A673 (cell line): ENCODE results near the gene TXNL4B. TPM values are rescaled to one million over a fixed set of nuclear protein-coding genes. Genes with fewer than 3 reads are reported as not detected.

Experiments
- BruUV-seq: library from RNA; stranded (reverse); fragments of 400-500 nt; replicated peaks from 2 replicates; lab custom pipeline; 2021; lab: Mats Ljungman, UMichigan
- CTCF ChIA-PET: fragments of 300-600 bp; sonication (Branson Sonifier 250); formaldehyde crosslinking; loops from one replicate; lab custom pipeline; 2022; ENCODE audit warnings: antibody characterized with exemption; lab: Charles Lee
- POLR2A ChIA-PET: fragments of 300-600 bp; sonication (Branson Sonifier 250); formaldehyde crosslinking; loops from one replicate; lab custom pipeline; 2022; ENCODE audit warnings: antibody characterized with exemption; ENCODE audit not compliant: low non-redundant PET; lab: Charles Lee
- DNase-seq: peaks from one replicate; pipeline ENCODE4 v3.0.0-alpha.2; 2015; ENCODE audit warnings: low spot score
- H3K27ac ChIP-seq: fragments of 200-600 bp; sonication (generic); 2 replicates; pipeline ENCODE4 v1.5.1; 2016; ENCODE audit warnings: mixed run types, low read depth, mild to moderate bottlenecking, mixed read lengths, antibody characterized with exemption, low read length; ENCODE audit not compliant: poor library complexity, severe bottlenecking
- H3K27me3 ChIP-seq: fragments of 200-600 bp; sonication (generic); replicated peaks from 2 replicates; pipeline ENCODE4 v1.6.1; 2017; ENCODE audit warnings: mixed run types, low read depth, mild to moderate bottlenecking, mixed read lengths, antibody characterized with exemption, low read length; ENCODE audit not compliant: insufficient read depth, poor library complexity
- H3K36me3 ChIP-seq: fragments of 200-600 bp; sonication (generic); 2 replicates; pipeline ENCODE4 v1.6.1; 2016; ENCODE audit warnings: mixed run types, mild to moderate bottlenecking, mixed read lengths, antibody characterized with exemption, low read length; ENCODE audit not compliant: insufficient read depth, poor library complexity, severe bottlenecking
- H3K4me1 ChIP-seq: fragments of 200-600 bp; sonication (generic); 2 replicates; pipeline ENCODE4 v1.6.1; 2017; ENCODE audit warnings: mixed run types, mild to moderate bottlenecking, mixed read lengths, antibody characterized with exemption, low read length; ENCODE audit not compliant: insufficient read depth, poor library complexity, severe bottlenecking
- H3K4me3 ChIP-seq: fragments of 200-600 bp; sonication (generic); 2 replicates; pipeline ENCODE4 v1.5.1; 2016; ENCODE audit warnings: low read depth, mixed run types, mild to moderate bottlenecking, mixed read lengths, low read length; ENCODE audit not compliant: poor library complexity, severe bottlenecking
- H3K9me3 ChIP-seq: fragments of 200-600 bp; sonication (generic); 2 replicates; pipeline ENCODE4 v1.6.1; 2016; ENCODE audit warnings: mixed run types, low read depth, mild to moderate bottlenecking, mixed read lengths, antibody characterized with exemption, low read length; ENCODE audit not compliant: poor library complexity, severe bottlenecking
- CTCF ChIP-seq: fragments of 300-800, 200-600 bp; sonication (generic); conservative IDR thresholded peaks from 2 replicates; pipeline ENCODE4 v1.5.1; 2017; ENCODE audit warnings: low read depth, mild to moderate bottlenecking, antibody characterized with exemption, low read length, moderate library complexity, mixed read lengths
- EZH2 ChIP-seq: fragments of 200-600 bp; sonication (generic); IDR thresholded peaks from 2 replicates; pipeline ENCODE4 v1.6.1; 2017; ENCODE audit warnings: borderline replicate concordance, low read depth, mild to moderate bottlenecking, mixed read lengths, antibody characterized with exemption, low read length; ENCODE audit not compliant: poor library complexity, severe bottlenecking
- intact Hi-C: fragments of 100-400 bp; cut with micrococcal nuclease; formaldehyde crosslinking; loops from one replicate; pipeline ENCODE4 v1.10.0; 2022; ENCODE audit not compliant: unreplicated experiment
- total RNA-seq: library from RNA; stranded (reverse); gene quantifications from 2 replicates; pipeline ENCODE4 v1.2.3, GENCODE V29; 2021

TXNL4B gene
- total RNA-seq, 1 experiment from 2014 or later, result 15.8 TPM

- BruUV-seq, result no TSS peak
- Histone ChIP-seq H3K4me1 (peaks cover 8% of the 10 kb centered on the region), H3K4me3 (peak overlapping the region; percentile 70), H3K9me3 (no peaks in the 10 kb centered on the region), H3K27me3 (no peaks in the 10 kb centered on the region), H3K27ac (peak overlapping the region; percentile 89), H3K36me3 (peaks cover 42% of the 10 kb centered on the region)
- POLR2A ChIA-PET, result no interaction called here
- CTCF ChIA-PET, result interaction anchor here (0.6 to 2.4 kb wide), 2 partner anchors 56 to 133 kb away, joined by 4 to 7 read pairs; no protein-coding TSS in a partner anchor
- peak; percentile 28 for DNase-seq
- no peak for TF ChIP-seq CTCF
- no peak for TF ChIP-seq EZH2
- intact Hi-C loops, result no loop called here
Observed at GRCh38 chr16:72094266-72094610, 818 bp upstream of the TXNL4B start.

- CTCF ChIA-PET, result interaction anchor here (2.4 kb wide), 1 partner anchor 132 kb away, joined by 7 read pairs; no protein-coding TSS in a partner anchor
- Histone ChIP-seq H3K4me3 (peak overlapping the region; percentile 70), H3K9me3 (no peaks in the 10 kb centered on the region), H3K36me3 (peaks cover 50% of the 10 kb centered on the region), H3K27me3 (no peaks in the 10 kb centered on the region), H3K27ac (peak overlapping the region; percentile 89), H3K4me1 (peaks cover 8% of the 10 kb centered on the region)
- BruUV-seq, result TSS peak; percentile 47
- intact Hi-C loops, result no loop called here
- POLR2A ChIA-PET, result interaction anchor here (0.6 to 1.0 kb wide), 3 partner anchors 32 to 1080 kb away, joined by 3 to 7 read pairs (median 3); no protein-coding TSS in a partner anchor
- DNase-seq, result peak; percentile 52
- no peak for TF ChIP-seq EZH2
- no peak for TF ChIP-seq CTCF
Observed at GRCh38 chr16:72092832-72093447, 480 bp downstream of the TXNL4B start.

GRCh38 chr16:72091217-72091616, 2.2 kb downstream of the TXNL4B start:
- H3K4me3 ChIP-seq, result no peak overlapping the region
- CTCF ChIA-PET, result no interaction called here
- intact Hi-C loops, result no loop called here
- H3K36me3 ChIP-seq, result peaks cover 46% of the 10 kb centered on the region
- POLR2A ChIA-PET, result no interaction called here
- H3K4me1 ChIP-seq, result peaks cover 8% of the 10 kb centered on the region
- DNase-seq, result no peak
- no TSS peak for BruUV-seq
- no peaks in the 10 kb centered on the region for H3K9me3 ChIP-seq
- H3K27me3 ChIP-seq, result no peaks in the 10 kb centered on the region
- TF ChIP-seq CTCF, result no peak
- no peak for TF ChIP-seq EZH2
- H3K27ac ChIP-seq, result no peak overlapping the region
